Measurements from ENCODE around the gene SBNO2. TPM values are rescaled to one million over a fixed set of nuclear protein-coding genes. Genes with fewer than 3 reads are reported as not detected.

Gene SBNO2
- total and polyA plus RNA-seq, 9 of the 15 experiments (the other 6 are each of a cell fraction or from before 2014, with no cell fraction given), result 0.01 to 46.2 (median 6.7) TPM

DNA sequence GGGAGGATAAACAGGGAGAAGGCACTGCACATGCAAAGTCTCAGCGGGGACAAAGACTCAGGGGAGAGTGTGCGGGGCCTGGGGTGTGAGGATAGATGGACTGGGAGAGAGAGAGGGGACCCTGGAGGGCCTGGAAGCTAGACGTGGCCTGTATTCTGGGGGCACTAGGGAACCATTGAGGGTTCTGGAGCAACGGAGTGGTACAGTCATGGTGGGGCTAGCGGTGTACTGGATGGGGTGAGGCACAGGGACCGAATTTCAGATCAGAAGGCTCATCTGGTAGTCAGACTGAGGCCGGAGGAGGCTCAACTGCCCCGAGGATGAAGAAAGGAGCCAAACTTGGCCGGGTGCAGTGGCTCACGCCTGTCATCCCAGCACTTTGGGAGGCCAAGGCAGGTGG, 8.0 kb upstream of the SBNO2 start:
- Histone ChIP-seq H3K9me3 (replicated peaks; ENCODE audit: control insufficient read depth, insufficient read depth, low read depth, low read length) (no peaks in the 10 kb centered on the region), H3K9me1 (ENCODE audit: control insufficient read depth, insufficient read depth, low read length) (no peaks in the 10 kb centered on the region), H3K79me2 (ENCODE audit: control insufficient read depth, insufficient read depth, low read length) (no peaks in the 10 kb centered on the region), H3K4me1 (replicated peaks in 1 of 2; ENCODE audit: control insufficient read depth in 2 of 2, insufficient read depth in 2 of 2, low read length in 2 of 2) (peaks cover 5 to 28% of the 10 kb centered on the region in 2 experiments; a peak in 3 of 5 replicates), H3K27me3 (ENCODE audit: control insufficient read depth in 2 of 2, insufficient read depth in 2 of 2, low read length in 2 of 2) (no peaks in the 10 kb centered on the region), H3K27ac (ENCODE audit: extremely low read depth, low read depth, low read length) (no peak overlapping the region), H2AFZ (ENCODE audit: low read depth, low read length) (no peak overlapping the region), H3K9ac (ENCODE audit: insufficient read depth in 1 of 2, low read depth in 2 of 2, low read length in 2 of 2) (peak overlapping the region in 1 of 2 experiments; percentile 78; a peak in 1 of 4 replicates), H4K20me1 (replicated peaks; ENCODE audit: control insufficient read depth, insufficient read depth, low read length) (no peaks in the 10 kb centered on the region), H3K36me3 (ENCODE audit: control insufficient read depth, insufficient read depth, low read length) (no peaks in the 10 kb centered on the region), H3K4me3 (no peak overlapping the region), H3K4me2 (ENCODE audit: insufficient read depth, low read length) (no peak overlapping the region)
- POLR2A ChIA-PET, result interaction anchor here (1.1 to 1.3 kb wide), 2 partner anchors 11 to 87 kb away, joined by 4 read pairs; partner anchors contain the start of gene CIRBP
- no TSS peak for BruUV-seq (replicated peaks)
- CTCF ChIA-PET (ENCODE audit: low intra/inter-chr PET ratio), result no interaction called here
- ATAC-seq (no peak), DNase-seq (ENCODE audit: extremely low read depth in 1 of 4, low spot score in 3 of 4) (no peak), FAIRE-seq (no peak)
- intact Hi-C loops (cut with micrococcal nuclease), result no loop called here
- in situ Hi-C loops (cut with MboI), result no loop called here
- WGBS (ENCODE audit: insufficient coverage, low coverage, missing lambda C conversion rate), result 59% methylated on average over 10 of the region's 10 CpGs
- no peak for TF ChIP-seq RFX1 (IDR thresholded peaks at IDR 0.05)
- no peak for TF ChIP-seq CTBP1 (IDR thresholded peaks at IDR 0.05; ENCODE audit: borderline replicate concordance)
- TF ChIP-seq MTA3 (IDR thresholded peaks at IDR 0.05; ENCODE audit: borderline replicate concordance), result no peak
- no peak for TF ChIP-seq SLC30A9 (CRISPR knock-in tag; IDR thresholded peaks at IDR 0.05)
- no peak for TF ChIP-seq KDM4B (IDR thresholded peaks at IDR 0.05; ENCODE audit: borderline replicate concordance in 2 of 2, low read depth in 1 of 2)
- TF ChIP-seq, protein P1, sequence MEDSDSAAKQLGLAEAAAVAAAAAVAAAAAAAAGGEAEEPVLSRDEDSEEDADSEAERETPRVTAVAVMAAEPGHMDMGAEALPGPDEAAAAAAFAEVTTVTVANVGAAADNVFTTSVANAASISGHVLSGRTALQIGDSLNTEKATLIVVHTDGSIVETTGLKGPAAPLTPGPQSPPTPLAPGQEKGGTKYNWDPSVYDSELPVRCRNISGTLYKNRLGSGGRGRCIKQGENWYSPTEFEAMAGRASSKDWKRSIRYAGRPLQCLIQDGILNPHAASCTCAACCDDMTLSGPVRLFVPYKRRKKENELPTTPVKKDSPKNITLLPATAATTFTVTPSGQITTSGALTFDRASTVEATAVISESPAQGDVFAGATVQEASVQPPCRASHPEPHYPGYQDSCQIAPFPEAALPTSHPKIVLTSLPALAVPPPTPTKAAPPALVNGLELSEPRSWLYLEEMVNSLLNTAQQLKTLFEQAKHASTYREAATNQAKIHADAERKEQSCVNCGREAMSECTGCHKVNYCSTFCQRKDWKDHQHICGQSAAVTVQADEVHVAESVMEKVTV (CRISPR knock-in tag; IDR thresholded peaks at IDR 0.05), result no peak
- no peak for TF ChIP-seq HDAC8 (tag; IDR thresholded peaks at IDR 0.05)
- no peak for TF ChIP-seq ZNF507 (tag; conservative IDR thresholded peaks at IDR 0.05)
- no peak for TF ChIP-seq MEIS2 (IDR thresholded peaks at IDR 0.05; ENCODE audit: partially characterized antibody)
- TF ChIP-seq CBX8 (IDR thresholded peaks at IDR 0.05; ENCODE audit: borderline replicate concordance, extremely low read depth, low read depth, low read length, poor library complexity, severe bottlenecking), result no peak
- no peak for TF ChIP-seq HIVEP1 (CRISPR knock-in tag; IDR thresholded peaks at IDR 0.05)
- no peak for TF ChIP-seq NCOA1 (IDR thresholded peaks at IDR 0.05; ENCODE audit: low read depth)
- no peak for TF ChIP-seq ZNF57 (CRISPR knock-in tag; IDR thresholded peaks at IDR 0.05)
- TF ChIP-seq POLR2B (IDR thresholded peaks at IDR 0.05; ENCODE audit: low read depth, partially characterized antibody), result no peak
- TF ChIP-seq, protein P2, sequence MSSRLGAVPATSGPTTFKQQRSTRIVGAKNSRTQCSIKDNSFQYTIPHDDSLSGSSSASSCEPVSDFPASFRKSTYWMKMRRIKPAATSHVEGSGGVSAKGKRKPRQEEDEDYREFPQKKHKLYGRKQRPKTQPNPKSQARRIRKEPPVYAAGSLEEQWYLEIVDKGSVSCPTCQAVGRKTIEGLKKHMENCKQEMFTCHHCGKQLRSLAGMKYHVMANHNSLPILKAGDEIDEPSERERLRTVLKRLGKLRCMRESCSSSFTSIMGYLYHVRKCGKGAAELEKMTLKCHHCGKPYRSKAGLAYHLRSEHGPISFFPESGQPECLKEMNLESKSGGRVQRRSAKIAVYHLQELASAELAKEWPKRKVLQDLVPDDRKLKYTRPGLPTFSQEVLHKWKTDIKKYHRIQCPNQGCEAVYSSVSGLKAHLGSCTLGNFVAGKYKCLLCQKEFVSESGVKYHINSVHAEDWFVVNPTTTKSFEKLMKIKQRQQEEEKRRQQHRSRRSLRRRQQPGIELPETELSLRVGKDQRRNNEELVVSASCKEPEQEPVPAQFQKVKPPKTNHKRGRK (tag; IDR thresholded peaks at IDR 0.05), result no peak
- TF ChIP-seq ERF (CRISPR knock-in tag; IDR thresholded peaks at IDR 0.05), result no peak
- TF ChIP-seq, protein P3, sequence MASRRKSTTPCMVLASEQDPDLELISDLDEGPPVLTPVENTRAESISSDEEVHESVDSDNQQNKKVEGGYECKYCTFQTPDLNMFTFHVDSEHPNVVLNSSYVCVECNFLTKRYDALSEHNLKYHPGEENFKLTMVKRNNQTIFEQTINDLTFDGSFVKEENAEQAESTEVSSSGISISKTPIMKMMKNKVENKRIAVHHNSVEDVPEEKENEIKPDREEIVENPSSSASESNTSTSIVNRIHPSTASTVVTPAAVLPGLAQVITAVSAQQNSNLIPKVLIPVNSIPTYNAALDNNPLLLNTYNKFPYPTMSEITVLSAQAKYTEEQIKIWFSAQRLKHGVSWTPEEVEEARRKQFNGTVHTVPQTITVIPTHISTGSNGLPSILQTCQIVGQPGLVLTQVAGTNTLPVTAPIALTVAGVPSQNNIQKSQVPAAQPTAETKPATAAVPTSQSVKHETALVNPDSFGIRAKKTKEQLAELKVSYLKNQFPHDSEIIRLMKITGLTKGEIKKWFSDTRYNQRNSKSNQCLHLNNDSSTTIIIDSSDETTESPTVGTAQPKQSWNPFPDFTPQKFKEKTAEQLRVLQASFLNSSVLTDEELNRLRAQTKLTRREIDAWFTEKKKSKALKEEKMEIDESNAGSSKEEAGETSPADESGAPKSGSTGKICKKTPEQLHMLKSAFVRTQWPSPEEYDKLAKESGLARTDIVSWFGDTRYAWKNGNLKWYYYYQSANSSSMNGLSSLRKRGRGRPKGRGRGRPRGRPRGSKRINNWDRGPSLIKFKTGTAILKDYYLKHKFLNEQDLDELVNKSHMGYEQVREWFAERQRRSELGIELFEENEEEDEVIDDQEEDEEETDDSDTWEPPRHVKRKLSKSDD (conservative IDR thresholded peaks at IDR 0.05; ENCODE audit: low read length), result no peak
- no peak for TF ChIP-seq ZNF589 (CRISPR knock-in tag; IDR thresholded peaks at IDR 0.05; ENCODE audit: low read depth)
- TF ChIP-seq ZNF77 (CRISPR knock-in tag; IDR thresholded peaks at IDR 0.05), result no peak
